ENCODE measurements around the gene LMNTD2. TPM values are rescaled to one million over a fixed set of nuclear protein-coding genes. Genes with fewer than 3 reads are reported as not detected.
A peak's percentile ranks its signal among the peaks of the same experiment; 100 is the strongest.

LMNTD2 gene
- total and polyA plus RNA-seq, 2 of the 13 experiments (the other 11 are each of a cell fraction or from before 2014, with no cell fraction given): 1.1 to 3.1 TPM

DNA sequence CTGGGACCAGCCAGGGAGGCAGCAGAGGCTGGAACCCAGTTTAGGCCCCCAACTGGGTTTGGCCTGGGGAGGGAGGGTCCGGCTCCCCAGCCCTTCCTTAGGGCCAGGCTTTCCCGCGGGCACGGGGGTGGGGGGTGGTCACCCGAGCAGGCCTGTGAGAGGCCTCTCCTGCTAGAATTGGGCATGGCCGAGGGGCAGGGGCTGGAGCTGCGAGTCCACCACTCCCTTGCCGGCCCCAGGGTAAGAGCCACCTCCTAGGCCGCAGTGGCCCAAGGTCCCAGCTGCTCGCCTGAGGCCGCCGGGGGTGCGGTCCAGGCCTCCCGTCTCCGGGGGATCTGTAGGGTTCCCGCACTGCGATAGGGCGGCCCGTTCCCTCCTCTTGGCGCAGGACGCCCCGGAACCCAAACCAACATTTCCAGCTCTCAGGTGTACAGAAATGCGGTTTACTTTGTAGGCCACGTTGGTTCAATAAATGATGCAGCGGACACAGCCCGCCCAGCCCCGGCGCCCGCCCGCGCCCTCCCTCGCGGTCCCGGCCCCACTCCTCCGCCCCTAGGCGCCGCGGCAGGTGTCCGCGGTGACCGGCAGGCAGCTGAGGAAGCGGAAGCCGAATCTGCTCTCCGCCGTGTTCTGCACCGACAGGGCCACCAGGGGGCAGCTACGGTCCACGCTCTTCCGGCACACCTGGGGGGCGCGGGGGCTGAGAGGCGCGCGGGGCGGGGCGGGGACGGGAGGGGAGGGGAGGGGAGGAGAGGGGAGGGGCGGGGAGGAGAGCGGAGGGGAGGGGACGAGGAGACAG, 5.9 kb downstream of the LMNTD2 start (continued):
- TF ChIP-seq, protein P1, sequence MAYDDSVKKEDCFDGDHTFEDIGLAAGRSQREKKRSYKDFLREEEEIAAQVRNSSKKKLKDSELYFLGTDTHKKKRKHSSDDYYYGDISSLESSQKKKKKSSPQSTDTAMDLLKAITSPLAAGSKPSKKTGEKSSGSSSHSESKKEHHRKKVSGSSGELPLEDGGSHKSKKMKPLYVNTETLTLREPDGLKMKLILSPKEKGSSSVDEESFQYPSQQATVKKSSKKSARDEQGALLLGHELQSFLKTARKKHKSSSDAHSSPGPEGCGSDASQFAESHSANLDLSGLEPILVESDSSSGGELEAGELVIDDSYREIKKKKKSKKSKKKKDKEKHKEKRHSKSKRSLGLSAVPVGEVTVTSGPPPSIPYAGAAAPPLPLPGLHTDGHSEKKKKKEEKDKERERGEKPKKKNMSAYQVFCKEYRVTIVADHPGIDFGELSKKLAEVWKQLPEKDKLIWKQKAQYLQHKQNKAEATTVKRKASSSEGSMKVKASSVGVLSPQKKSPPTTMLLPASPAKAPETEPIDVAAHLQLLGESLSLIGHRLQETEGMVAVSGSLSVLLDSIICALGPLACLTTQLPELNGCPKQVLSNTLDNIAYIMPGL (CRISPR knock-in tag; IDR thresholded peaks at IDR 0.05; ENCODE audit: borderline replicate concordance in 1 of 2, low read depth in 1 of 2): peak; percentile 35 to 47; a peak in 2 of 4 replicates
- TF ChIP-seq ZNF672 (CRISPR knock-in tag; IDR thresholded peaks at IDR 0.05): no peak
- no peak for TF ChIP-seq NRL (CRISPR knock-in tag; IDR thresholded peaks at IDR 0.05; ENCODE audit: borderline replicate concordance)
- TF ChIP-seq FOXC1 (CRISPR knock-in tag; IDR thresholded peaks at IDR 0.05; ENCODE audit: borderline replicate concordance): no peak
- TF ChIP-seq, protein P2, sequence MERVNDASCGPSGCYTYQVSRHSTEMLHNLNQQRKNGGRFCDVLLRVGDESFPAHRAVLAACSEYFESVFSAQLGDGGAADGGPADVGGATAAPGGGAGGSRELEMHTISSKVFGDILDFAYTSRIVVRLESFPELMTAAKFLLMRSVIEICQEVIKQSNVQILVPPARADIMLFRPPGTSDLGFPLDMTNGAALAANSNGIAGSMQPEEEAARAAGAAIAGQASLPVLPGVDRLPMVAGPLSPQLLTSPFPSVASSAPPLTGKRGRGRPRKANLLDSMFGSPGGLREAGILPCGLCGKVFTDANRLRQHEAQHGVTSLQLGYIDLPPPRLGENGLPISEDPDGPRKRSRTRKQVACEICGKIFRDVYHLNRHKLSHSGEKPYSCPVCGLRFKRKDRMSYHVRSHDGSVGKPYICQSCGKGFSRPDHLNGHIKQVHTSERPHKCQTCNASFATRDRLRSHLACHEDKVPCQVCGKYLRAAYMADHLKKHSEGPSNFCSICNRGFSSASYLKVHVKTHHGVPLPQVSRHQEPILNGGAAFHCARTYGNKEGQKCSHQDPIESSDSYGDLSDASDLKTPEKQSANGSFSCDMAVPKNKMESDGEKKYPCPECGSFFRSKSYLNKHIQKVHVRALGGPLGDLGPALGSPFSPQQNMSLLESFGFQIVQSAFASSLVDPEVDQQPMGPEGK (CRISPR knock-in tag; IDR thresholded peaks at IDR 0.05): peak; percentile 99
- TF ChIP-seq ZNF891 (CRISPR knock-in tag; IDR thresholded peaks at IDR 0.05): 0 out of 2 replicates have a peak, but pooled peaks have one; percentile 52
- TF ChIP-seq THAP11 (CRISPR knock-in tag; IDR thresholded peaks at IDR 0.05): peak; percentile 46; the same call in 1 of the 2 replicates
- no peak for TF ChIP-seq PHB2 (IDR thresholded peaks at IDR 0.05; ENCODE audit: partially characterized antibody)
- TF ChIP-seq, protein P3, sequence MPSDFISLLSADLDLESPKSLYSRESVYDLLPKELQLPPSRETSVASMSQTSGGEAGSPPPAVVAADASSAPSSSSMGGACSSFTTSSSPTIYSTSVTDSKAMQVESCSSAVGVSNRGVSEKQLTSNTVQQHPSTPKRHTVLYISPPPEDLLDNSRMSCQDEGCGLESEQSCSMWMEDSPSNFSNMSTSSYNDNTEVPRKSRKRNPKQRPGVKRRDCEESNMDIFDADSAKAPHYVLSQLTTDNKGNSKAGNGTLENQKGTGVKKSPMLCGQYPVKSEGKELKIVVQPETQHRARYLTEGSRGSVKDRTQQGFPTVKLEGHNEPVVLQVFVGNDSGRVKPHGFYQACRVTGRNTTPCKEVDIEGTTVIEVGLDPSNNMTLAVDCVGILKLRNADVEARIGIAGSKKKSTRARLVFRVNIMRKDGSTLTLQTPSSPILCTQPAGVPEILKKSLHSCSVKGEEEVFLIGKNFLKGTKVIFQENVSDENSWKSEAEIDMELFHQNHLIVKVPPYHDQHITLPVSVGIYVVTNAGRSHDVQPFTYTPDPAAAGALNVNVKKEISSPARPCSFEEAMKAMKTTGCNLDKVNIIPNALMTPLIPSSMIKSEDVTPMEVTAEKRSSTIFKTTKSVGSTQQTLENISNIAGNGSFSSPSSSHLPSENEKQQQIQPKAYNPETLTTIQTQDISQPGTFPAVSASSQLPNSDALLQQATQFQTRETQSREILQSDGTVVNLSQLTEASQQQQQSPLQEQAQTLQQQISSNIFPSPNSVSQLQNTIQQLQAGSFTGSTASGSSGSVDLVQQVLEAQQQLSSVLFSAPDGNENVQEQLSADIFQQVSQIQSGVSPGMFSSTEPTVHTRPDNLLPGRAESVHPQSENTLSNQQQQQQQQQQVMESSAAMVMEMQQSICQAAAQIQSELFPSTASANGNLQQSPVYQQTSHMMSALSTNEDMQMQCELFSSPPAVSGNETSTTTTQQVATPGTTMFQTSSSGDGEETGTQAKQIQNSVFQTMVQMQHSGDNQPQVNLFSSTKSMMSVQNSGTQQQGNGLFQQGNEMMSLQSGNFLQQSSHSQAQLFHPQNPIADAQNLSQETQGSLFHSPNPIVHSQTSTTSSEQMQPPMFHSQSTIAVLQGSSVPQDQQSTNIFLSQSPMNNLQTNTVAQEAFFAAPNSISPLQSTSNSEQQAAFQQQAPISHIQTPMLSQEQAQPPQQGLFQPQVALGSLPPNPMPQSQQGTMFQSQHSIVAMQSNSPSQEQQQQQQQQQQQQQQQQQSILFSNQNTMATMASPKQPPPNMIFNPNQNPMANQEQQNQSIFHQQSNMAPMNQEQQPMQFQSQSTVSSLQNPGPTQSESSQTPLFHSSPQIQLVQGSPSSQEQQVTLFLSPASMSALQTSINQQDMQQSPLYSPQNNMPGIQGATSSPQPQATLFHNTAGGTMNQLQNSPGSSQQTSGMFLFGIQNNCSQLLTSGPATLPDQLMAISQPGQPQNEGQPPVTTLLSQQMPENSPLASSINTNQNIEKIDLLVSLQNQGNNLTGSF (CRISPR knock-in tag; IDR thresholded peaks at IDR 0.05): no peak
- 0 out of 2 replicates have a peak, but pooled peaks have one; percentile 47 for TF ChIP-seq CBFB (CRISPR knock-in tag; IDR thresholded peaks at IDR 0.05)
- TF ChIP-seq SPEN (CRISPR knock-in tag; IDR thresholded peaks at IDR 0.05; ENCODE audit: low read depth): peak; percentile 50; the same call in 1 of the 2 replicates
- 0 out of 2 replicates have a peak, but pooled peaks have one; percentile 47 for TF ChIP-seq POGK (CRISPR knock-in tag; conservative IDR thresholded peaks at IDR 0.05)
- TF ChIP-seq, protein P4, sequence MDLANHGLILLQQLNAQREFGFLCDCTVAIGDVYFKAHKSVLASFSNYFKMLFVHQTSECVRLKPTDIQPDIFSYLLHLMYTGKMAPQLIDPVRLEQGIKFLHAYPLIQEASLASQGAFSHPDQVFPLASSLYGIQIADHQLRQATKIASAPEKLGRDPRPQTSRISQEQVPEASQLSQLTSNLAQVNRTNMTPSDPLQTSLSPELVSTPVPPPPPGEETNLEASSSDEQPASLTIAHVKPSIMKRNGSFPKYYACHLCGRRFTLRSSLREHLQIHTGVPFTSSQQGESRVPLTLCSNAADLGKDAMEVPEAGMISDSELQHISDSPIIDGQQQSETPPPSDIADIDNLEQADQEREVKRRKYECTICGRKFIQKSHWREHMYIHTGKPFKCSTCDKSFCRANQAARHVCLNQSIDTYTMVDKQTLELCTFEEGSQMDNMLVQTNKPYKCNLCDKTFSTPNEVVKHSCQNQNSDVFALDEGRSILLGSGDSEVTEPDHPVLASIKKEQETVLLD (CRISPR knock-in tag; IDR thresholded peaks at IDR 0.05; ENCODE audit: low read depth): peak; percentile 58; the same call in 1 of the 2 replicates
- TF ChIP-seq SP1 (IDR thresholded peaks at IDR 0.05): no peak
- TF ChIP-seq SP1 (CRISPR knock-in tag; IDR thresholded peaks at IDR 0.05): 0 out of 2 replicates have a peak, but pooled peaks have one; percentile 25

Data from HepG2 (cell line).